WI38 (cell line): ENCODE data around the gene INPP1.

Experiments used
- H3K4me3 ChIP-seq: 2 replicates; pipeline ENCODE4 v1.5.1; 2011; ENCODE audit warnings: low read depth, mild to moderate bottlenecking, control low read depth, low read length
- TF ChIP-seq, protein P1 (sequence below): IDR thresholded peaks from 2 replicates; pipeline ENCODE4 v1.5.1; 2012; ENCODE audit warnings: low read depth, mild to moderate bottlenecking, control low read depth, low read length

The INPP1 gene

DNA sequence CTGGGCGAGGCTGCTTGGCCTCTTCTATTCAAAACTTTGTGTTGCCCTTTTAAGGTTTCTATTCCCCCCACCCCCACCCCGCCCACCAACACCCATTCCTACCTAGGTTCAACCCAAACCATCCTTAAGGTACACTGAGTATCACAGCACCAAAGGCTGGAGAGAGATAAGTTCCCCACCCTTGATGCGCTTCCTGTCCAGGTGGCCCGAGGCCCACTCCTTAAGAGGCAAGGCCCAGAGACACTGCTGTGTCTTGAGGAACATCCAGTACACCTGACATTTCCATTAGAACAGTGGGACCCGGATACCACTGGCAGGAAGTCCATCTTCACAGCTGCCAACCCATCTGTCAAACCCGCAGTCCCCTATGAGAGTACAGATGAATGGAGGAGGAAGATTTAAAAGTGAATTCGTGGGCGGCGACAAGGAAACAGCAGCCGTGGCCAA is 277 bp upstream of the INPP1 start:
- TF ChIP-seq, protein P1, sequence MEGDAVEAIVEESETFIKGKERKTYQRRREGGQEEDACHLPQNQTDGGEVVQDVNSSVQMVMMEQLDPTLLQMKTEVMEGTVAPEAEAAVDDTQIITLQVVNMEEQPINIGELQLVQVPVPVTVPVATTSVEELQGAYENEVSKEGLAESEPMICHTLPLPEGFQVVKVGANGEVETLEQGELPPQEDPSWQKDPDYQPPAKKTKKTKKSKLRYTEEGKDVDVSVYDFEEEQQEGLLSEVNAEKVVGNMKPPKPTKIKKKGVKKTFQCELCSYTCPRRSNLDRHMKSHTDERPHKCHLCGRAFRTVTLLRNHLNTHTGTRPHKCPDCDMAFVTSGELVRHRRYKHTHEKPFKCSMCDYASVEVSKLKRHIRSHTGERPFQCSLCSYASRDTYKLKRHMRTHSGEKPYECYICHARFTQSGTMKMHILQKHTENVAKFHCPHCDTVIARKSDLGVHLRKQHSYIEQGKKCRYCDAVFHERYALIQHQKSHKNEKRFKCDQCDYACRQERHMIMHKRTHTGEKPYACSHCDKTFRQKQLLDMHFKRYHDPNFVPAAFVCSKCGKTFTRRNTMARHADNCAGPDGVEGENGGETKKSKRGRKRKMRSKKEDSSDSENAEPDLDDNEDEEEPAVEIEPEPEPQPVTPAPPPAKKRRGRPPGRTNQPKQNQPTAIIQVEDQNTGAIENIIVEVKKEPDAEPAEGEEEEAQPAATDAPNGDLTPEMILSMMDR: no peak
- H3K4me3 ChIP-seq: peak overlapping the region; percentile 77

DNA sequence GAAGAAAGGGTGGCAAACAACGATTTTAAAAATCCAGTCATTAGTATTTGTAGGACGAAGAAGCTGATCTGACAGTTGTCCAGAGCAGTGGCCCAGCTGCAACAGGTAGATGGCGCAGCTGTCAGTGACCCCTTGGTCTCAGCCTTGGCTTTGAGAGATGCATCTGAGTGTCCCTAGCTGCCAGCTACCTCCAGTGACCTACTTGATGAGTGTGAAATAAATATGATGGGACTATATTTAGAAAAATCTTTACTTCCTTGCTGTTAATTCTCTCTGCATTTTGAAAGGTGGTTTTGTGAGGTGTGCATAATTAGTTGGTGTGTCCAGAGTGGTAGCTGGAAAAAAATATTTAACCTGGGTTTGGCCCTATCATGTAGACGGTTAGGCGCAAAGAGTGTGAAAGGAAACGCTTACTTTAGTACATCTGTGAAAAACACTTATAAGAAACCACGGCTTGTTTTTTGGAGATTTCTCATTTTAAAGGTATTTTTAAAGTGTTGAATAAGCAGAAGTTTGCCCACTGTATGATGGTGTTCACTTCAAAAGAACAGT is 963 bp downstream of the INPP1 start:
- TF ChIP-seq, protein P1: no peak
- peak overlapping the region; percentile 77 for H3K4me3 ChIP-seq

DNA sequence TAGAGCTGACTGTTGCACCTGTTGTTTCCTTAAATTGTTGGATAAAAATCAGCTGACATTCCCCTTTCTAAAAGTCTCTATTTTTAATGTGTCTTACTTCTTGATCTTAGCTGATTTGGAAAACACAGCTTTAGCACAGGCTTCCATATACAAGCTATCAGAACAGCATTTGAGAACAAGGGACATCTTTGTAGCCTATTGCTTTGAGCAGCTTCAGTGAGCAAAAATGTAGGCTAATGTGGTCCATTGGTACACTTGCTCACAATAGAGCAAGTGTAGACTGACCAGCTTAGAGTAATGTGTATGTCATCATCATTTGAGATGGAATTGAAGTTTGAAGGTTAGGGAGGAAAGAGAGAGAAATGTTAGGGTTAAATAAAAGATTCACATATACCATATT is 7.0 kb downstream of the INPP1 start:
- TF ChIP-seq, protein P1: no peak

DNA sequence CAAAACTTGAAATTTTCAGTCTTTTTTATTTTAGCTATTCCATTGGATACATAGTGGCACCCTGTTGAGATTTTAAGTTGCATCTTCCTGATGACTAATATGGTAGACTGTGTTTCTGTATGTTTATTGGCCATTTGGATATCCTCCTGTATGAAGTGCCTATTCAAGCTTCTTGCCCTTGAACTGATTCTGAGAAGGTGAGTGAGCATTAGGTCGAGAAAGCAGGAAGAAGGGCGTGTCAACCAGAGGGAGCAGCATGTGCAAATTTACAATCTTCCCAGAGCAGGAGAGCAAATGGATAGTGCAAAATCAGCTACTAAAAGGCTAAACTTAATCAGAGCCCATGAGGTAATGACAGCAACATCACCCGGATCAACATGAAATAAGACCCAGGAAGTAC is 8.6 kb downstream of the INPP1 start:
- TF ChIP-seq, protein P1: no peak
- no peak overlapping the region for H3K4me3 ChIP-seq

More for the DNA sequence above, 7.0 kb downstream of the INPP1 start:
- H3K4me3 ChIP-seq: no peak overlapping the region

DNA sequence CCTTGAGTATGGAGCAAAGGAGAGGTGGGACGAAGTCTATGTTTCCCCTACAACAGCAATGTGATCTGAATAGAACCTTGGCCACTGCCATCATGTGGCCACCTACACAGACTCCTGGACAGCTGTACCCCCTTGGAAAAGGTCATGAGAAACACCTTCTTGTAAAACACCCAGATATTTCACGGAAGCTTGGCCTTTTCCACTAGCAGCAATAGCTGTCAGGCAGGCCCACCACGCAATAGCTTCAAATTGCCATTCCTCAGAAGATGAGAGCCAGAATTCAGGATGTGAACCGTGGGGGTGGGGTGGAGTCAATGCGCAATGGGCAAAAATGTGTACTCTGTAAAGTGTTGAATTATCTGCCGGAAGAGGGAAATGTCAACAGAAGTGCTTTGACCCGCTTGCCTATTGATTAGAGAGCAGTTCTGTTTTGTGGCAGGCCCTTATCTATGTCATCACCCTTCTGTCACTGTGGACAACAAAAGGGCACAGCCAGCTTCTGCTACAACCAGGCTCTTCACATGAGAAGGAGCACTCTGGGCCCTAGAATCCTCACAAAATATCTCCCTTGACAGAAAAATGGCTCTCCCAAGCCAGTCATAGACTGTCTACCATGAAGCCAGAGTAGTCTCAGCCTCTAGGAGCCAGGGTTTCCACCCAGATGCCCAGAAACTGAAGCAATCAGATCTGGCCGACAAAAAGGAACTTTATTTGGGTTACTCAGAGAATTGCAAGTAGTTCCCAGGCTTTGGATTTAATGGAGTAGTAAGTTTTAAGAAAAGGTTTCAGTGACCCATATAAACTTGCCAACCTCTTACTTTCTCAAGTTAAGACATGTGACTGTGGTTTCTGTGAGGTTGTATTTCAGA is 9.5 kb downstream of the INPP1 start:
- H3K4me3 ChIP-seq: no peak overlapping the region
- TF ChIP-seq, protein P1: no peak

DNA sequence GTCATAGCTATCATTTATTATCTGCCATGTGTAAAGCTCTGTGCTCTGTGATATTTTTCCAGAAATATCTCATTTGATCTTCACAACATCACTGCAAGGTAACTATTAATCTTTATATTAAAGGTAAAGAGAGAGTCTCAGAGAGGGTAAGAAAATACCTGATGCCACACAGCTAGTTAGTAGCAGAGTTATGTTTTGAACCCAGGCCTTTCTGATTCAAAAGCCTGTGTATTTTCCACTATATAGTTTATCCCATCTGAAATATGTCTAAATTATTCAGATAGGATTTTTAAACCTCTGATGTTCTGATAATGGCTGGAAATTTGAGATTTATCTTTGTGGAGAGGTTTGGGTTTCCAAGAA is 10.1 kb downstream of the INPP1 start:
- H3K4me3 ChIP-seq: no peak overlapping the region
- TF ChIP-seq, protein P1: no peak

DNA sequence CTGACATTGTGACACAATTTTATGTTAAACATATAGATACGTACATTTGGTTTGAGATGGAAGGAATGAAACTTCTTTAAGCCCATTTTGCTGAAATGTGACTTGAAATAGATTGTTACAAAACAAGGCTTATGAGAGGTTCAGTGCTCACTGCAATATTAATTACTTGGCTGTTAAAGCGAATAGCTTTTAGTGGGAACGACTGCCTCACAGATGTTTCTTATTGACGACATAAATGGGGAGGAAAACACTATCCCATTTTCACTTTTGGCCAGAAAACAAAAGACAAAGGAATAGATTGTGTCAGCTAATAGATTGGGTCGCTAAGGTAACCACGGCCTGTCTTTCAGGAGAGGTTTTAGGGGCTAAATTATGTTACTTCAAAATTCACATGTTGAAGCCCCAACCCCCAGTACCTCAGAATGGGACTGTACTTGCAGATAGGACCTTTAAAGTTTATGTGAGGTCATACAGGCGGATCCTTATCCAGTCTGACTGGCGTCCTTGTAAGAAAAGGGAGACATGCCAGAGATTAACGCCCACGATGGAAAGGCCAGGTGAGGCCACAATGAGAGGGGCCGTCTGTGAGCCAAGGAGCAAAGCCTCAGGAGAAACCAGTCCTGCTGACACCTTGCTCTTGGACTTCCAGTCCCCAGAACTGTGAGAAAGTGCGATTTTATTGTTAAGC is 10.8 kb downstream of the INPP1 start:
- TF ChIP-seq, protein P1: no peak

More for the DNA sequence above, 10.8 kb downstream of the INPP1 start:
- no peak overlapping the region for H3K4me3 ChIP-seq
